GM12891 (cell line): ENCODE results near the gene HMCN2.
"Not testable (repeated sequence)": the region's sequence is repeated elsewhere in the genome, so short reads cannot be mapped to it uniquely, and the experiment has no call there.

ENCODE experiments used
- DNase-seq: peaks from one replicate; pipeline ENCODE4 v3.0.0; 2011; ENCODE audit warnings: low spot score; ENCODE audit not compliant: insufficient read length
- FAIRE-seq: peaks from 2 replicates; lab custom pipeline; 2011; peaks lifted over from hg19 to GRCh38; lab: Jason Lieb, UNC
- PAX5 ChIP-seq: IDR thresholded peaks from 2 replicates; pipeline ENCODE4 v1.6.1; 2011; ENCODE audit warnings: low read length, moderate library complexity, mild to moderate bottlenecking; ENCODE audit not compliant: insufficient read depth, severe bottlenecking
- POLR2A ChIP-seq: IDR thresholded peaks from 2 replicates; pipeline ENCODE4 v1.6.1; 2011; ENCODE audit warnings: low read depth, low read length, control low read depth
- POLR2AphosphoS5 ChIP-seq: IDR thresholded peaks from 2 replicates; pipeline ENCODE4 v1.6.1; 2011; ENCODE audit warnings: low read depth, low read length, control low read depth
- POU2F2 ChIP-seq: IDR thresholded peaks from 2 replicates; pipeline ENCODE4 v1.6.1; 2011; ENCODE audit warnings: low read depth, mild to moderate bottlenecking, control low read depth, low read length, moderate library complexity
- SPI1 ChIP-seq: IDR thresholded peaks from 2 replicates; pipeline ENCODE4 v1.6.1; 2011; ENCODE audit warnings: low read depth, low read length, control low read depth
- TAF1 ChIP-seq: IDR thresholded peaks from 2 replicates; pipeline ENCODE4 v1.6.1; 2011; ENCODE audit warnings: low read depth, low read length, control low read depth

The HMCN2 gene

DNA sequence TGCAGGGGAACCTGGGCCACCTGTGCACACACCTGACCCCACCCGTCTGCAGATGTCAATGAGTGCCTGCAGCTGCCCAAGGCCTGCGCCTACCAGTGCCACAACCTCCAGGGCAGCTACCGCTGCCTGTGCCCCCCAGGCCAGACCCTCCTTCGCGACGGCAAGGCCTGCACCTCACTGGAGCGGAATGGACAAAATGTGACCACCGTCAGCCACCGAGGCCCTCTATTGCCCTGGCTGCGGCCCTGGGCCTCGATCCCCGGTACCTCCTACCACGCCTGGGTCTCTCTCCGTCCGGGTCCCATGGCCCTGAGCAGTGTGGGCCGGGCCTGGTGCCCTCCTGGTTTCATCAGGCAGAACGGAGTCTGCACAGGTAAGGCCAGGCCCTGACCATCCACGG, 164.7 kb downstream of the HMCN2 start:
- TF ChIP-seq POLR2AphosphoS5 (no peak), PAX5 (no peak), POLR2A (no peak), TAF1 (no peak), SPI1 (no peak), POU2F2 (no peak)
- FAIRE-seq = no peak
- DNase-seq = no peak

DNA sequence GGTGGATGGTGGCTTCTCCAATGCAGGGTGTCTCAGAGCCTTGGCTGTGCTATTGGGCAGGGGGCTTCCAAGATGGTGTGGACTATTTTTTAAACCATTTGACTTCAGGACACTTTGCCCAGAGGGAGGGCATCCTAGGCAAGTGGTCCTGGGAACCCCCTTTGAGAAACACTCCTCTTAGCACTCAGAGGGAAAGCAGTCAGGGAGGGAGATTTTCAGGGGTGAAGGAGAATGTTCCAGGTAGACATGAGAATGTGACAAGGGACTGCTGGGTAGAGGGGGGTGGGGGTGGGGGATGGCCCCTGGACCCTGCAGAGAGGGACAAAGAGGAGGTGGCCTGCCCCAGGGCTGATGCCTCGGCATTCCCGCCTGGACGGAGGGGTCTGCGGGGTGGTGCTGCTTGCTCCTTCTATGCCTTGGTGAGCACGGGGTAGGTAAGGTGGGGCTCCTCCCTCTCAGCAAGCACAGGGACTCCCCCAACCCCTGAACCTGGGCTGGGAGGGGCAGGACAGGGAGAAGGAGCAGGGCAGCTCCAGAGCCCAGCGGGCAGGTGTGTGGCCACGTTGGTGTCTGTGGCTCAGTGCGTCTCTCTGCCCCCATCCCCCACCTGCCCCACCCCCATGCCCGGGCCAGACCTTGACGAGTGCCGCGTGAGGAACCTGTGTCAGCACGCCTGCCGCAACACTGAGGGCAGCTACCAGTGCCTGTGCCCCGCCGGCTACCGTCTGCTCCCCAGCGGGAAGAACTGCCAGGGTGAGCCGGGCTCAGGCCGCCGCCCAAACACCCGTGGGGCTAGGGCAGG, 165.4 kb downstream of the HMCN2 start:
- no peak for FAIRE-seq
- no peak for TF ChIP-seq POU2F2
- TF ChIP-seq TAF1 = no peak
- no peak for TF ChIP-seq PAX5
- no peak for TF ChIP-seq POLR2AphosphoS5
- TF ChIP-seq POLR2A = no peak
- no peak for TF ChIP-seq SPI1
- no peak for DNase-seq

- DNase-seq (no peak), FAIRE-seq (no peak)
- TF ChIP-seq POLR2AphosphoS5 (no peak), POU2F2 (no peak), SPI1 (no peak), TAF1 (no peak), PAX5 (no peak), POLR2A (no peak)
These were observed 166.2 kb downstream of the HMCN2 start for GRCh38 chr9:130431536-130432303.

GRCh38 chr9:130432362-130432761, 166.8 kb downstream of the HMCN2 start:
- TF ChIP-seq SPI1 = no peak
- no peak for TF ChIP-seq POLR2A
- no peak for TF ChIP-seq POU2F2
- no peak for TF ChIP-seq TAF1
- TF ChIP-seq POLR2AphosphoS5 = no peak
- no peak for TF ChIP-seq PAX5
- FAIRE-seq (no peak), DNase-seq (no peak)

DNA sequence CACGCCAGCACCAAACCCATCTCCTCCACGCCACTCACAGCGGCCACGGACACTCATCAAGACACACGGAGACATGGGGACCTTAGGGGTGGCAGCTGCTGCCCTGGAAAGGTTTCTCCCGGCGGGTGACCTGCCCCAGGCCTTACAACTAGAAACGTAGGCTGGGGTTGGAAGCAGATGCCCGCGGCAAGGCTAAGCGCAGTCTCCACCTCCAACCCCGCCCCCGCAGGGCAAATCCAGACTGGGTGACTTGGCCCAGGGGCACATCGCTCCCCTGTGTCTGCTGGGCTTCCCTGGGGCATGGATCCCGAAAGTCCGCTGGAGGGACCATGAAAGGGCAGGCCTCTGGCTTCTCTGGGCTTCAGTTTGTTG, 167.2 kb downstream of the HMCN2 start:
- FAIRE-seq (no peak), DNase-seq (no peak)
- TF ChIP-seq SPI1 (no peak), PAX5 (no peak), POLR2A (no peak), POU2F2 (no peak), POLR2AphosphoS5 (no peak), TAF1 (no peak)

- FAIRE-seq (no peak), DNase-seq (peak; percentile 71)
- TF ChIP-seq POLR2AphosphoS5 (no peak), SPI1 (no peak), TAF1 (no peak), PAX5 (no peak), POU2F2 (no peak), POLR2A (no peak)
These were observed 167.8 kb downstream of the HMCN2 start for GRCh38 chr9:130433168-130433946.

GRCh38 chr9:130433947-130434262, 168.3 kb downstream of the HMCN2 start:
- TF ChIP-seq POU2F2 (no peak), POLR2AphosphoS5 (no peak), PAX5 (no peak), SPI1 (no peak), TAF1 (no peak), POLR2A (no peak)
- FAIRE-seq (no peak), DNase-seq (no peak)

DNA sequence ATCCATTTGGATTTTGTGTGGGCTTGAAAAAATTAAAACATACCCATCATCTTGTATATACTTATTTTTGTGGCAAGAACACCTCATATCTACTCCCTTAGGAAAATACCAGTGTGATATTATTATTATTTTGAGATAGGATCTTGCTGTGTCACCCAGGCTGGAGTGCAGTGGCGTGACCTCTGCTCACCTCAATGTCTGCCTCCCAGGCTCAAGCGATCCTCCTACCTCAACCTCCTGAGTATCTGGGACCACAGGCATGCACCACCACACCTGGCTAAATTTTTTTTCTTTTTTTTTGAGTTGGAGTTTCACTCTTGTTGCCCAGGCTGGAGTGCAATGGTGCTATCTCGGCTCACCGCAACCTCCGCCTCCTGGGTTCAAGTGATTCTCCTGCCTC, 169.1 kb downstream of the HMCN2 start:
- FAIRE-seq, DNase-seq: not testable (repeated sequence)

- DNase-seq (no peak), FAIRE-seq (no peak)
- no peak for TF ChIP-seq SPI1
- TF ChIP-seq POLR2A = no peak
These were observed 171.6 kb downstream of the HMCN2 start for GRCh38 chr9:130437011-130437789.
